NCI-H128 (cell line): Measurements from ENCODE around the gene SMIM12.

ENCODE experiments used
- DNase-seq: peaks from one replicate; lab custom pipeline; 2025; ENCODE audit not compliant: unreplicated experiment; lab: John Stamatoyannopoulos, UW

The SMIM12 gene

GRCh38 chr1:34859446-34860200, at the start of gene SMIM12:
SMIM12 (minus strand) TSS chr1:34859749; CDS start chr1:34855977, 3,772 bp downstream.
- peak; percentile 81 for DNase-seq

- no peak for DNase-seq
Observed at GRCh38 chr1:34908369-34908768, 48.8 kb upstream of the SMIM12 start.

- no peak for DNase-seq
Observed at GRCh38 chr1:34907487-34908090, 48.0 kb upstream of the SMIM12 start.

GRCh38 chr1:34906756-34907155, 47.2 kb upstream of the SMIM12 start:
- no peak for DNase-seq

GRCh38 chr1:34906222-34906621, 46.7 kb upstream of the SMIM12 start:
- no peak for DNase-seq

GRCh38 chr1:34905098-34905459, 45.5 kb upstream of the SMIM12 start:
- DNase-seq: no peak

- DNase-seq: no peak
Observed at GRCh38 chr1:34904236-34905097, 44.9 kb upstream of the SMIM12 start.

GRCh38 chr1:34901919-34902318, 42.4 kb upstream of the SMIM12 start:
- no peak for DNase-seq

- DNase-seq: no peak
Observed at GRCh38 chr1:34900775-34901502, 41.4 kb upstream of the SMIM12 start.

- no peak for DNase-seq
Observed at GRCh38 chr1:34899906-34900305, 40.4 kb upstream of the SMIM12 start.

- no peak for DNase-seq
Observed at GRCh38 chr1:34899471-34899870, 39.9 kb upstream of the SMIM12 start.

- no peak for DNase-seq
Observed at GRCh38 chr1:34898330-34898761, 38.8 kb upstream of the SMIM12 start.

GRCh38 chr1:34896612-34897011, 37.1 kb upstream of the SMIM12 start:
- no peak for DNase-seq

- no peak for DNase-seq
Observed at GRCh38 chr1:34889705-34890104, 30.2 kb upstream of the SMIM12 start.

GRCh38 chr1:34887593-34887992, 28.0 kb upstream of the SMIM12 start:
- no peak for DNase-seq

GRCh38 chr1:34885405-34886247, 26.1 kb upstream of the SMIM12 start:
- DNase-seq: no peak

GRCh38 chr1:34884961-34885360, 25.4 kb upstream of the SMIM12 start:
- no peak for DNase-seq

GRCh38 chr1:34884536-34884935, 25.0 kb upstream of the SMIM12 start:
- no peak for DNase-seq

- no peak for DNase-seq
Observed at GRCh38 chr1:34879230-34879629, 19.7 kb upstream of the SMIM12 start.

GRCh38 chr1:34876406-34876805, 16.9 kb upstream of the SMIM12 start:
- DNase-seq: no peak
